ENCODE results near the gene PAIP2B.

The PAIP2B gene

GRCh38 chr2:71153585-71154224 is 73.2 kb downstream of the PAIP2B start:
- H3K27ac ChIP-seq = no peak overlapping the region
- TF ChIP-seq CTCF (IDR thresholded peaks at IDR 0.05) = no peak
- no peak for TF ChIP-seq ZFX (IDR thresholded peaks at IDR 0.05; ENCODE audit: borderline replicate concordance)

GRCh38 chr2:71151620-71152019 is 75.3 kb downstream of the PAIP2B start:
- H3K27ac ChIP-seq = no peak overlapping the region
- TF ChIP-seq ZFX (IDR thresholded peaks at IDR 0.05; ENCODE audit: borderline replicate concordance) = no peak
- TF ChIP-seq CTCF (IDR thresholded peaks at IDR 0.05) = no peak

GRCh38 chr2:71150082-71150816 is 76.7 kb downstream of the PAIP2B start:
- TF ChIP-seq ZFX (IDR thresholded peaks at IDR 0.05; ENCODE audit: borderline replicate concordance) = no peak
- TF ChIP-seq CTCF (IDR thresholded peaks at IDR 0.05) = no peak
- no peak overlapping the region for H3K27ac ChIP-seq

GRCh38 chr2:71148506-71149063 is 78.3 kb downstream of the PAIP2B start:
- TF ChIP-seq ZFX (IDR thresholded peaks at IDR 0.05; ENCODE audit: borderline replicate concordance) = no peak
- no peak for TF ChIP-seq CTCF (IDR thresholded peaks at IDR 0.05)
- H3K27ac ChIP-seq = no peak overlapping the region

GRCh38 chr2:71143782-71144181 is 83.1 kb downstream of the PAIP2B start:
- TF ChIP-seq ZFX (IDR thresholded peaks at IDR 0.05; ENCODE audit: borderline replicate concordance) = no peak
- TF ChIP-seq CTCF (IDR thresholded peaks at IDR 0.05) = no peak
- no peak overlapping the region for H3K27ac ChIP-seq

- TF ChIP-seq ZFX (IDR thresholded peaks at IDR 0.05; ENCODE audit: borderline replicate concordance) = no peak
- no peak overlapping the region for H3K27ac ChIP-seq
Observed at GRCh38 chr2:71136174-71136573, 90.7 kb downstream of the PAIP2B start.

GRCh38 chr2:71133603-71134002 is 93.3 kb downstream of the PAIP2B start:
- TF ChIP-seq ZFX (IDR thresholded peaks at IDR 0.05; ENCODE audit: borderline replicate concordance) (no peak), CTCF (IDR thresholded peaks at IDR 0.05) (no peak)
- no peak overlapping the region for H3K27ac ChIP-seq

Measured in 22Rv1 (cell line).